Large intestine (tissue), 3 donors: ENCODE measurements around the gene CIB1. TPM values are rescaled to one million over a fixed set of nuclear protein-coding genes. Genes with fewer than 3 reads are reported as not detected.
"Not testable (repeated sequence)": the region's sequence is repeated elsewhere in the genome, so short reads cannot be mapped to it uniquely, and the experiment has no call there.

Source experiments
- DNase-seq, 2 donors: peaks; one replicate each; pipeline versions ENCODE4 v3.0.0 to v3.0.0-alpha.2; 2013
- H3K27ac ChIP-seq: one replicate; pipeline ENCODE4 v1.5.1; 2013; ENCODE audit warnings: low read length
- H3K27me3 ChIP-seq: 2 replicates; pipeline ENCODE4 v1.6.1; 2013; ENCODE audit warnings: low read length; ENCODE audit not compliant: control insufficient read depth, insufficient read depth
- H3K36me3 ChIP-seq: 2 replicates; pipeline ENCODE4 v1.6.1; 2013; ENCODE audit warnings: low read length; ENCODE audit not compliant: control insufficient read depth, insufficient read depth
- H3K4me1 ChIP-seq: one replicate; pipeline ENCODE4 v1.6.1; 2013; ENCODE audit warnings: low read length; ENCODE audit not compliant: control insufficient read depth, insufficient read depth
- H3K4me3 ChIP-seq: one replicate; pipeline ENCODE4 v1.5.1; 2013; ENCODE audit warnings: low read length
- H3K9me3 ChIP-seq: one replicate; pipeline ENCODE4 v1.6.1; 2013; ENCODE audit warnings: mild to moderate bottlenecking, low read depth, low read length, moderate library complexity; ENCODE audit not compliant: control insufficient read depth
- WGBS: methylation state at CpG from one replicate; pipeline ENCODE4 v1.1.5; 2013; ENCODE audit warnings: low lambda C conversion rate; ENCODE audit not compliant: insufficient coverage; 5-methylcytosine and 5-hydroxymethylcytosine counted together
- polyA plus RNA-seq: library from polyadenylated mRNA; unstranded; fragments of 120-200 nt; gene quantifications from one replicate; pipeline ENCODE4 v1.2.1, GENCODE V29; 2013

Gene CIB1
- polyA plus RNA-seq, 1 donor: 87.1 TPM

DNA sequence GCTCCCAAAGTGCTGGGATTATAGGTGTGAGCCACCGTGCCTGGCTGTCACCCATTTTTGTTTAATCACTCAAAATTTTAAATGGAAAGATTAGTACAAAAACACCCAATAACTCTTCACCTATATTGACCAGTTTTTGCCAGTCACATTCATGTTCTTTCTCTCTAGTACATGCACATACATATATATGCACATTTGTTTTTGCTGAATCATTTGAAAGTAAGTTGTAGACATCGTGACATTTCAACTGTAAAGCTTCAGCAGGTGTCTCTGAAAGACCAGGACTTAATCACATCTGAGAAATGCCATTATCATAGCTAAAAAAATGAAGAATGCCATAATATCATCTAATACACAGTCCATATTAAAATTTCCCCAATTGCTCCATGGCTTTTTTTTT, 39.1 kb downstream of the CIB1 start:
- peaks cover 5% of the 10 kb centered on the region for H3K36me3 ChIP-seq
- DNase-seq: no peak
- peaks cover 38% of the 10 kb centered on the region for H3K4me1 ChIP-seq
- no peak overlapping the region for H3K27ac ChIP-seq
- WGBS: 100% methylated on average over 1 of the region's 2 CpGs
- H3K4me3 ChIP-seq: no peak overlapping the region
- no peaks in the 10 kb centered on the region for H3K9me3 ChIP-seq
- H3K27me3 ChIP-seq: no peaks in the 10 kb centered on the region

DNA sequence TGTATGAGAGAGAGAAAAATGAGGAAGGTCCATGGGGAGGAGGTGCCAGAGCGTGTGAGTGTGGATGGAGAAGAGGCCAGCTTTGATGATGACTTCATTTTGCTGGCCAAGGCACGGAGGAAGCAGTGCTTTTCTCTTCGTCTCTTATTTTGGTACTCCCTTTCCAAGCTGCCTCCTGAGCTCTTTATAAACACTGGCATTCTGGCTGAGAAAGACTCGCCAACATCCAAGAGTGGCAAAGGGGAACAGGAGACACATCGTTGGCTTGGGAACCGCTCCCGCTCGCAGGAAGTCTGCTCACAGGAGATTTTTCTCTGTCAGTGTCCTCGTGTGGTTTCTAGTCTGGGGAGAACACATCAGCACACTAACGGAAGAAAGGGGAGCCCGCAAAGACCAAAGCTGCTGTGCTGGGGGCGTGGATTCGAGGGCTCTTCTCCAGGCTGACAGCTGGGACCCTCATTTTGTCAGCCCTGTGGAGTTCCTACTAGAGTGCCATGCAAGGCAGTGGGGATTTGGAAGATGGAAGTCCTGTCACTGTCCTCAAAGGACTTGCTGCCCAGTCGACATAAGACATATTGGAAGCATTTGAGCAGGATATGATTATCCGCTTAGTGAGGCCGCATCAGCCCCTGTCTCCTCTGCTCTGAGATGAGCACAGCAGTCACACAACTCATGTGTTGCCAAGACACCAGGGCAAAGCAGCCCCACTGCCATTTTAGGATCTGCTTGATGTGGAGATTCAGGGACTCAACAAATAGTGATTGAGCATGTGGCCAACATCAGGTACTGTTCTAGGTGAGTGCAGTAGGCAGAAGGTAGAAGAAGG, 40.6 kb downstream of the CIB1 start:
- Histone ChIP-seq H3K4me3 (no peak overlapping the region), H3K4me1 (peaks cover 38% of the 10 kb centered on the region), H3K27ac (peak overlapping the region; percentile 88), H3K9me3 (no peaks in the 10 kb centered on the region), H3K36me3 (peaks cover 5% of the 10 kb centered on the region), H3K27me3 (no peaks in the 10 kb centered on the region)
- no peak for DNase-seq
- WGBS: no CpG with 5 or more reads among the region's 16 CpGs

DNA sequence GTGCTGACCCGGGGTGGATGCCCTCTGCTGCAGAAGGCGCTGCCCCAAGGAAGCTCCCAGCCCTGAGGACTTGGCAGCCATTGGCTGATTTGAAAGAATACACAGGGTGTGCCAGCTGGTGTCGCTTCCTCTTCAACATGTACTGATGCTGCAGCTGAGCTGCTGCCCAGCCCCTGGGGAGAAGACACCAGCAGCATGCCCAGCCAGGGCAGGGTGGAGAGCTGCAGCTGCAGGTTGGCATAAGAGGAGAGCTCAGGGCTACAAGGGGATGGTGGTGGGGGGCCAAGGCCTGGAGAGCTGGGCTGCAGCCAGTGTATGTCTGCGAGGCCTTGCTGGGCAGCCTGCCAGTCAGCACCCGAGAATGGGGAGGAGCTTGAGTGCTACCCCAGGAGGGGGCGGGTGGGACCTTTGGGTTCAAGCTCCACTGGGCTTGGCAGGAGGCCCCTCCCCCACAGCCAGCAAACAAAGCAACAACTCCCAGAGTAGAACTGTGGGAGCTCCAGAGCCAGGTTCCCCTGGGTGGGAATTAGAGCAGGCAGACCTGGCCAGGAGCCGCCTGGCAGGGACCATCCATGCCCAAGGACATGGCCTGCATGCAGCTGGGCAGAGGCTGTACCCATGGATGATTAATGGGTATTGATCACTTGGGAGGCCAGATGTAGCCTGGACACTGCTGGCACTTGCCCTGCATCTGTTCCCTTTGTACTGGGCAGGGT, 41.8 kb downstream of the CIB1 start:
- WGBS: no CpG with 5 or more reads among the region's 7 CpGs
- peak overlapping the region; percentile 8 for H3K4me3 ChIP-seq
- H3K4me1 ChIP-seq: peaks cover 38% of the 10 kb centered on the region
- H3K36me3 ChIP-seq: peaks cover 5% of the 10 kb centered on the region
- peak overlapping the region; percentile 88 for H3K27ac ChIP-seq
- DNase-seq: peak; percentile 90 to 95
- no peaks in the 10 kb centered on the region for H3K9me3 ChIP-seq
- no peaks in the 10 kb centered on the region for H3K27me3 ChIP-seq

DNA sequence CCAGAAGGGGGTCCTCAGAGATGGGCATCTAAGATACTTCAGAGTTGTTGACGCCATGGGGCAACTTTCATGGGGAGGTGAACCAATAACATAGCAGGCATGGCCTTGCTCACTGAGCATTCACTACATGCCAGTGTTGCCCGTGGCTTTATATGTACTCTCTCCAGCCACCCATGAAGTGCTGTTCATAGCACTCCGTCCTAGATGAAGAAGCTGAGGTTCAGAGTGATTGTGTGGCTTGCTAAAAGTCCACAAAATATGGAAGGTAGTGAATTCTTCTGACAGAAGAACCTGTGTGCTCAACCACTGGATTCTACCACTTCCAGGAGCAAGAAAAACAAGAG, 42.4 kb downstream of the CIB1 start:
- H3K4me1 ChIP-seq: peaks cover 38% of the 10 kb centered on the region
- no peak overlapping the region for H3K4me3 ChIP-seq
- H3K36me3 ChIP-seq: peaks cover 5% of the 10 kb centered on the region
- no peaks in the 10 kb centered on the region for H3K27me3 ChIP-seq
- DNase-seq: no peak
- H3K27ac ChIP-seq: peak overlapping the region; percentile 88
- WGBS: no CpG with 5 or more reads among the region's 3 CpGs
- H3K9me3 ChIP-seq: no peaks in the 10 kb centered on the region

DNA sequence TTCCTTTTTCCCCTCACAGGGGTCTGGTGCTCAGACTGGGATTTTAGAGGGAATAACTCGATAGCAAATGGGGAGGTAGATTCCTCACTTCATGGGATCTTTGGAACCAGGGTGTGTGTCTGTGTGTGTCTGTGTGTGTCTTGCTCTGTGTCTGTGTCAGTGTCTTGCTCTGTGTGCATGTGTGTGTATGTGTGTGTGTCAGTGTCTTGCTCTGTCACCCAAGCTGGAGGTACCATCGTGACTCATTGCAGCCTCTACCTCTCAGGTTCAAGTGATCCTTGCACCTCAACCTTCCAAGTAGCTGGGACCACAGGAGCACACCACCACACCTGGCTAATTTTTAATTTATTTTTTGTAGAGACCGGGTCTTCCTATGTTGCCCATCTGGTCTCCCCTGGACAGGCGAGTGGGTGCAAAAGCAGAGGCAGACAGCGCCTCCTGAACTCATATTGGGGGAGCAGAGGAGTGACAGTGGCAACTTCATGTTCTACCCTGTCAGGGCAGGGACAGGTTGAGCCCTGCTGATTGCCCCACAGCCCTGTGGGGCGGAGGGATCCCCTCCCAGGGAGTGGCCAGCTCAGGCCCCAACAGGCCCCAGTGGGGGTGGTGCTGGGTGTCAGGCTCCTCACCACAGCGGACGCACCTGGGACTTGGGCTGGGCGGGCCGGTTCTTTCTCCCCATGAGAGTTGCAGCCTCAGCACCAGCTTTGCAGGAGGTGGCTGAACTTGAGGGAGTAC, 43.0 kb downstream of the CIB1 start:
- Histone ChIP-seq H3K9me3 (no peaks in the 10 kb centered on the region), H3K4me3 (no peak overlapping the region), H3K27ac (peak overlapping the region; percentile 88), H3K36me3 (peaks cover 5% of the 10 kb centered on the region), H3K4me1 (peaks cover 41% of the 10 kb centered on the region), H3K27me3 (no peaks in the 10 kb centered on the region)
- peak; percentile 81 to 90 for DNase-seq
- WGBS: no CpG with 5 or more reads among the region's 10 CpGs

DNA sequence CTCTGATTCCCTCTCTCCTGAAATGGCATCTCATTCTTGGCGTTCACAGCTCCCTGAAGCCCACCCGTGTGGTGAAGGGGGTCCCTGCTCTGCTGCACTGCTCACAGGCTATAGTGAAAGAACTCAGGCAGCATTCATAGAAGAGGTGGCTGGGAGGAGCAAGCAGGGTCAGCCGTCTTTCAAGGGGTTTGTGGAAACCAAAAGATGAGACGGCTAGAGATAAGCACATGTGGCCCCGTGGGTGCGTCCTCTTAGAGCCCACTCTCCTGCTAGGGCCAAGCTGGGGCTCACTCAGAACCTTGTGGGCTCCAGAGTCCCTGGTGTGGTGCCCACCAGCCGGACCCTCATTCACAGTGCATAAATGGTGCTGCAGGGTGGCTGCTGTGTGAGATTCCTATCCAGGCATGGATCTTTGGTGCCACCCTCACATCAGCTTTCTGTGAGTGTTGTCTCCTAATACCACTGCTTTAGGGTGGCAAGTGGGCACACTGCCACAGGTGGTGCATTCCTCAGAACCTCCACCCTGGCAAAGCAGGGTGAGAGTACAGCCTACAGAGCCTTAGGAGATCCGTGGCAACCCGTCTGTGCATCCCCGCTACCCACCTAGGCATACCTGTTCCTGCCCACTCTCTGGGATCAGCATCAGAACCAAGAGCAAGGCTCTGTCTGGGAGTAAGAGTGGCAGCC, 43.8 kb downstream of the CIB1 start:
- Histone ChIP-seq H3K27me3 (no peaks in the 10 kb centered on the region), H3K4me3 (no peak overlapping the region), H3K36me3 (no peaks in the 10 kb centered on the region), H3K4me1 (peaks cover 46% of the 10 kb centered on the region), H3K9me3 (no peaks in the 10 kb centered on the region), H3K27ac (peak overlapping the region; percentile 88)
- DNase-seq: no peak
- WGBS: no CpG with 5 or more reads among the region's 10 CpGs

DNA sequence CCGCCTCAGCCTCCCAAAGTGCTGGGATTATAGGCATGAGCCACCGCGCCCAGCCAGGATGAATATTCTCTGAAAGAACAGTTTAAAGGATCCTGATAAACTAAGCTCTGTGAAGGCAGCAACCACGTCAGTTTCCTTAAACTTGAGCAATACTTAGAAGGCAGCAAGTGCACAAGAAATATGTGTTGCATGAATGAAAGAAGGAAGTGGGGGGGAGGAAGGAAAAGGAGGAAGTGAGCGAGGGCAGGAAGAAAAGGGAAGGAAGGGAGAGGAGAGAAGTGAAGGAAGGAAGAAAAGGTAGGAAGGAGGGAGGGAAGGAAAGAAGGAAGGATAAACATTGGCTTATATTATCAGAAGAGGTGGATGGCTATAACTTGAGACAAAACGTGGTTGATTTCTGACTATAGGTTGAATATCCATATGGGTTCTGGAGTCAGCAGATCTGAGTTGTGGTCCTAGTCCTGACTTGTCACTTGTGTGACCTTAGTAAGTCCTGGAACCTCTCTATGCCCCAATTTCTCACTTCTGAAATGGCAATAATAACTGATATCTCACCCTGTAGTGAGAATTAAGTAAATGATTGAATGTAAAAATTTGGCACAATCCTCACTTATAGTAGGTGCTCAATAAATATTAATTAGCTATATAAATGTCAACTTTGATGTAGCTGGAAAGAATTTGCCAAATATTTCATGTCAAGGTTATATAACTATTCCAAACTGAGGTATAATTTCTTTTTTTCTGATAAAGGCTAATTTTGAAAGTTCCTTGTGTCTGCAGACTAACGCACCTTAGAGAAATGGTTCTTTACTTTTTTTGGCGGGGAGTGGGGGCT, 44.6 kb downstream of the CIB1 start:
- 87% methylated on average over 2 of the region's 8 CpGs for WGBS
- DNase-seq: no peak
- H3K27ac ChIP-seq: no peak overlapping the region

DNA sequence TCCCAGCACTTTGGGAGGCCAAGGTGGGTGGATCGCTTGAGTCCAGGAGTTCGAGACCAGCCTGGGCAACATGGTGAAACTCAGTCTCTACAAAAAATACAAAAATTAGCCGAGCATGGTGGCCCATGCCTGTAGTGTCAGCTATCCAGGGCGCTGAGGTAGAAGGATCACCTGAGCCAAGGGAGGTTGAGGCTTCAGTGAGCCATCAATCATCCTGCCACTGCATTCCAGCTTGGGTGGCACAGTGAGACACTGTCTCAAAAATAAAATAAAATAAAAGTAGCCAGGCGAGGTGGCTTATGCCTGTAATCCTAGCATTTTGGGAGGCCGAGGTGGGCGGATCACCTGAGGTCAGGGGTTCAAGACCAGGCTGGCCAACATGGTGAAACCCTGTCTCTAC, 45.7 kb downstream of the CIB1 start:
- not testable (repeated sequence) for DNase-seq, H3K27ac ChIP-seq

More for the DNA sequence above, 44.6 kb downstream of the CIB1 start:
- Histone ChIP-seq H3K27me3 (no peaks in the 10 kb centered on the region), H3K36me3 (no peaks in the 10 kb centered on the region), H3K9me3 (no peaks in the 10 kb centered on the region), H3K4me3 (no peak overlapping the region), H3K4me1 (peaks cover 51% of the 10 kb centered on the region)

DNA sequence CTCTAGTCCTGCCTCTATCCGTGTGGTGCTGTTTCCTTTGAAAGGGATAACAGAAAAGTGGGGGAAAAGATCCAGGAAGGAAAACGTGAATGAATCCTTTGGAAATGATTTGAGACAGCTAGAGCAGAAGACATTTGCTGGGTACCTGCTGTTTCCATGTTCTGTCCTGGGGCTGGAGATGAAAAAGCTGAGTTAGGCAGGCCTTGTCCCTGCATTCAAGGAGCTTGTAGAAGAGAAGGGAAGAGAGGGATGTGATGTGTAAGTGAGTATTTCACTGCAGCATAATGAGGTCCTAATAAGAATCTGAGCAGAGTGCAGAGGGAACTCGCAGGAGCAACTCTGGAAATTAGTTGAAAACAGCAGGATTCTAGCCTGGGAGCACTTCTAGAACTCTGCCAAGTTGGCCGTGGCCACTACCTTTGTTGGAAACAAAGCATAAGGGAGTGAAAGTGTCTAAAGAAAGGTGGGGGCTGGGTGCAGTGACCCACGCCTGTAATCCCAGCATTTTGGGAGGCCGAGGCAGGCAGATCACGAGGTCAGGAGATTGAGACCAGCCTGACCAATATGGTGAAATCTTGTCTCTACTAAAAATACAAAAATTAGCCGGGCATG, 46.4 kb downstream of the CIB1 start:
- H3K36me3 ChIP-seq: no peaks in the 10 kb centered on the region
- DNase-seq: no peak
- H3K4me1 ChIP-seq: peaks cover 46% of the 10 kb centered on the region
- no peaks in the 10 kb centered on the region for H3K9me3 ChIP-seq
- no peak overlapping the region for H3K4me3 ChIP-seq
- WGBS: 60% methylated on average over 1 of the region's 8 CpGs
- no peaks in the 10 kb centered on the region for H3K27me3 ChIP-seq
- no peak overlapping the region for H3K27ac ChIP-seq

More for the DNA sequence above, 45.7 kb downstream of the CIB1 start:
- H3K4me1 ChIP-seq: peaks cover 52% of the 10 kb centered on the region
- H3K36me3 ChIP-seq, H3K27me3 ChIP-seq, H3K4me3 ChIP-seq, H3K9me3 ChIP-seq: not testable (repeated sequence)
- no CpG with 5 or more reads among the region's 7 CpGs for WGBS
